ENCODE data around the gene RADIL.

GRCh38 chr7:4879396-4880081 lies 4.0 kb downstream of the RADIL start:
- TF ChIP-seq, protein P1, sequence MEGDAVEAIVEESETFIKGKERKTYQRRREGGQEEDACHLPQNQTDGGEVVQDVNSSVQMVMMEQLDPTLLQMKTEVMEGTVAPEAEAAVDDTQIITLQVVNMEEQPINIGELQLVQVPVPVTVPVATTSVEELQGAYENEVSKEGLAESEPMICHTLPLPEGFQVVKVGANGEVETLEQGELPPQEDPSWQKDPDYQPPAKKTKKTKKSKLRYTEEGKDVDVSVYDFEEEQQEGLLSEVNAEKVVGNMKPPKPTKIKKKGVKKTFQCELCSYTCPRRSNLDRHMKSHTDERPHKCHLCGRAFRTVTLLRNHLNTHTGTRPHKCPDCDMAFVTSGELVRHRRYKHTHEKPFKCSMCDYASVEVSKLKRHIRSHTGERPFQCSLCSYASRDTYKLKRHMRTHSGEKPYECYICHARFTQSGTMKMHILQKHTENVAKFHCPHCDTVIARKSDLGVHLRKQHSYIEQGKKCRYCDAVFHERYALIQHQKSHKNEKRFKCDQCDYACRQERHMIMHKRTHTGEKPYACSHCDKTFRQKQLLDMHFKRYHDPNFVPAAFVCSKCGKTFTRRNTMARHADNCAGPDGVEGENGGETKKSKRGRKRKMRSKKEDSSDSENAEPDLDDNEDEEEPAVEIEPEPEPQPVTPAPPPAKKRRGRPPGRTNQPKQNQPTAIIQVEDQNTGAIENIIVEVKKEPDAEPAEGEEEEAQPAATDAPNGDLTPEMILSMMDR (IDR thresholded peaks at IDR 0.05; ENCODE audit: insufficient read depth, low read length), result no peak
- no peak for TF ChIP-seq SPI1 (IDR thresholded peaks at IDR 0.05; ENCODE audit: borderline replicate concordance, low read depth)
